ENCODE results near the gene PTN.
"Not testable (repeated sequence)": the region's sequence is repeated elsewhere in the genome, so short reads cannot be mapped to it uniquely, and the experiment has no call there.

Gene PTN

DNA sequence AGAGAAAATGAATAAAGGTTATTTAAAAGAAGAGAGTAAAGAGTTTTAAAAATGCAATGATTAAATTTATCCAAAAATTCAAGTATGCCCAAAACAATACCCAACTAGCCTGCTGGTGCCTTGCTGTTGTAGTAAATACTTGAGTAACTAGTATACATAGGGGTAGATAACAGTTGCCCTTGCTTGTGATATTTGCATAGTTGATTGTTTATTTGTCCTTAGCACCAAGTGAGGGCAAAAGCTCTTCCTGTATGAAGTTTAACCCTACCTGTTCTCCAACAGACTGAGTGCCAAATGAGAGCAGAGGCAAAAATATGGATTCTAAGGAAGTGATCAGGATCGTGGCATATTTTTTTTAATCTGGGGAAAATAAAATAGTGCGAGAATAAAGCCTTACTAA is 85.0 kb downstream of the PTN start:
- DNase-seq, result no peak

DNA sequence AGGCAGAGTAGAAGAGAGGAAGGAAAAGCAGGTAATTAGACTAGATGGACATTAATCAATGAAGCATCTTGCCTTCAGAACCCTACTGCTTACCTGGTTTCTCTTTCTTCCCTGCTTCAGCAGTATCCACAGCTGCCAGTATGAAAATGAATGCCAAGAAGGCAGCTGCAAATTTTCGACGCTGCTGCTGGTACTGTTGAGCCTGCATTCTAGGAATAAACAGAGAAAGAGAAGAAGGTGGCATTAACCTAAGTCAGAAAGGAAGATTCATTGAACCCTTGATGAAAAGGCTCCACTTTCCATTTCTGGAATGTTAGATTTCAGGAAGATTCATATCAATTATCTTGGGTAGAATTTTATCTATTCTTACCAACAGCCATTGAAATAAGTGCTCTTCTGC is 88.8 kb downstream of the PTN start:
- DNase-seq, result no peak

DNA sequence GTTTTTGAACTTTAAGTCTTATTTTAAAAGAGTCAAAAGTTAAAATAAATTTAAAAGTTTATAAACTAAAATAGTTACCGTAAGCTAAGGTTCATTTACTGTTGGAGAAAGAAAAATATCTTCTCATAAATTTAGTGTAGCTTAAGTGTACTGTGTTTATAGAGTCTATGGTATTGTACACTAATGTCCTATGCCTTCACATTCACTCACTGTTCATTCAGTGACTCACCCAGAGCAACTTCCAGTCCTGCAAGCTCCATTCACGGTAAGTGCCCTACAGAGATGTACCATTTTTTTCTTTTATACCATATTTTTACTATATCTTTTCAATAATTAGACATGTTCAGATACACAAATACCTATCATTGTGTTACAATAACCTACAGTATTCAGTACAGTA is 97.6 kb downstream of the PTN start:
- no peak for DNase-seq

DNA sequence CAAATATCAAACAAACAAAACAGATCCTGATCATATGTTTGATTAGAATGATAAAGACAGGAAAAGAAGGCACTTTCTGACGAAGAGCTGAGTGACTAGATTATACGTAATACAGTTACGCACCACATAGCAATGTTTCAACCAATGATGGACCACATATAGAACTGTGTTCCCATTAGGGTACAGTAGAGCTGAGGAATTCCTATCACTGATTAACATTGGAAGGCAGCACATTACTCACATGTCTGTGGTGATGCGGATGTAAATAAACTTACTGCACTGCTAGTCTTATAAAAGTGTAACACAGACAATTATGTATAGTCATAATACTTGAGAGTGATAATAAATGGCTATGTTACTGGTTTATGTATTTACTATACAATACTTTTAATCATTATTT is 98.3 kb downstream of the PTN start:
- DNase-seq, result no peak

DNA sequence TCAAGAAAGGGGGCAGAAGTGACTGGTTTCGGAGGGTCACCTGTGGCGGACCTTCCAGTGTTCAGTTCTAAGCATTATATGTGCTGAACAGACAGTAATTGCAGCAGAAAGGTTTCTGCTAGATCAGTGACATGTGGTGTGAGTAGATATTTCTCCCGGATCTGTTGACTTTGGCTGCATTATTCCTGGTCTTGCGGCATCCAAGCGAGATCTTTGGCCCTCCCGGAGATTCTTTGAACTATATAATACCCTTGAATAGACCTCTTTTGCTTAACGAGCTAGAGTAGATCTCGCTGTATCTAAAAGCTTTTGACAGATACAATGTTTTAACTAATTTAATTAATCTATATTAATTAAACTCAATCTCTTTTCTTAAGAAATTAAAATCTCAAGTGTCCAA is 99.8 kb downstream of the PTN start:
- no peak for DNase-seq

- DNase-seq, result no peak
Observed at GRCh38 chr7:137242616-137243015, 100.9 kb downstream of the PTN start.

DNA sequence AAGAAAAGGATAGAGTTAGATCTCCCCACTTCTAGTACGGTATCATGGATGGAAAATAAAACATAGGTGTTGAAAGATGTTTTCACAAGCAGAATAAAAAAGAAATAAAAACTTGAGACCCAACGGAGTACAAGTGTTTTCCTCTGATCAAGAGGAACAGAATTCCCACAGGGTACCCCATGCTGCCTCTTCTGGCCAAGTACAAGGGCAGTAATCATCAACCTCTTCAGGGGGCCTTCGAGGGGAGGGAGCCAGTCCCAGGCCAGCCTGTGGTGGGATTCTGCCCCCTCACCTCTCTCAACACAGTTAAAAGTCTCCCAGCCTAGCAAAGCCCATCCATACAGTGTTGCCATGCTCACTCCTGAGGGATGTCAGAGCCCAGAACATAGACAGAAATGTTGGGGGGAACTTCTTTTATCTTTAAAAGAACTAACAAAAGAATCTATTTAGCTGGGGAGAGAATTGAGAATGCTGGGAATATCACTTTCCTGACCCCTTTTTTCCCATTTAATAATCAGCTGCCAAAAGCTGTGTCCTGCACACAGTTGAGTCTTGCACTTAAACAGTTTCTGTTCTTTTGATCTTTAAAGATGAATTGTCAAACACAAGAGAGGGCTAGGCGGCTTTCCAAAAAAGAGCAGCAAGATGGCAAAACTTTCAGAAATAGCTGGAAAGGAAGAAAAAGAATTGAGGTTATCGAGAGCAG is 101.7 kb downstream of the PTN start:
- no peak for DNase-seq

- not testable (repeated sequence) for DNase-seq
Observed at GRCh38 chr7:137239186-137239585, 104.3 kb downstream of the PTN start.

GRCh38 chr7:137235434-137235833 is 108.1 kb downstream of the PTN start:
- no peak for DNase-seq

- DNase-seq, result no peak
Observed at GRCh38 chr7:137231167-137231566, 112.4 kb downstream of the PTN start.

DNA sequence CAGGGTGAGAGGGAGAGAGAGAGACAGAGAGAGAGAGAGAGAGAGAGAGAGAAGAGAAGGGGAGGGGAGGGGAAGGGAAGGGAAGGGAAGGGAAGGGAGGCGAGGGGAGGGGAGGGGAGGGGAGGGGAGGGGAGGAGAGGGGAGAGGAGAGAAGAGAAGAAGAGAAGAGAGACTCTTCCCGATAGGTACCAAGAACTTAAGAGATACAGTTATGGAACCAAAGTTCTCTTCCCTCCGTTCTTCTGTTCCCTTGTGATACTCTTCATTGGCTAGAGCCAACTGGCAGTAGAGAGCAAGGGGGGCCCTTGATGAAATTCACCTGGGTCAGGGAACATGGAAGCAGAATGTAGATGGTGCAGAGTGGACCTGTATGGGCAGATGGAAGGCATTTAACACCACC is 122.1 kb downstream of the PTN start:
- DNase-seq, result no peak

DNA sequence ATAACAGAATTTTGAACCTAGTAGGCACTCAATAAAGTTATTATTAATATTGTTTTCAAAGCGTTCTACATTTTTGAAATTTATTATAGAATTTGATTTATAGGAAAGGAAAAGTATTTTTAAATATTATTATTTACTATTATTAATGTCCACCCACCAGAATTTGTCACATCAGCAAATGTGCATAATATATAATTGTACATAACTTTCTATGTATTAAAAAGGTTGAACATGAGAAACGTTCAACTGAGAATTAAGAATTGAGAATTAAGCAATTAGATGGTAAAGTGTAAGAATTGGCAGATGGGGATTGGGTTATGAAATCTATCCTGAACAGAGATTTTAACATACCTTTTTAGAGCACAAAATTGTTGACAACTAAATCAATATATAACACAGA is 129.8 kb downstream of the PTN start:
- no peak for DNase-seq

GRCh38 chr7:137209151-137209817 is 134.2 kb downstream of the PTN start:
- DNase-seq, result no peak

- DNase-seq, result no peak
Observed at GRCh38 chr7:137206770-137207169, 136.8 kb downstream of the PTN start.

- no peak for DNase-seq
Observed at GRCh38 chr7:137204246-137204645, 139.3 kb downstream of the PTN start.

- DNase-seq, result no peak
Observed at GRCh38 chr7:137203351-137203750, 140.2 kb downstream of the PTN start.

DNA sequence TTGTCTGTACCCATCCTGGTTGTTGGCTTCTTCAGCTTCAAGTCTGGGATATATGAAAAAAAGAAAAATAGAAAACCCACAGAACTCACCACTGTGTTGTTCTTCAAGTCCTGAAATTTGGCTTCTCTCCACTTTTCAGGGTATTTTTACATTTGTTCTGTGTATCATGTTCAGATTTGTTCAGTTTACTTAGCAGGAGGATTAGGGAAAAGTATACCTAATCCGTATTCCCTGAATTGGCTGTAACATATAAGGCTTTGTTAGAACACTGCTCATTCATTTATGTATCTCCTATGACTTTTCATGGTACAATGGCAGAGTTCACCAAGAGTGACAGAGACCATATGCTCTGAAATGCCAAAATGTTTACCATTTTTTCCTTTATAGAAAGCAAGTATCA is 146.9 kb downstream of the PTN start:
- DNase-seq, result no peak

GRCh38 chr7:137195996-137196395 is 147.5 kb downstream of the PTN start:
- no peak for DNase-seq

DNA sequence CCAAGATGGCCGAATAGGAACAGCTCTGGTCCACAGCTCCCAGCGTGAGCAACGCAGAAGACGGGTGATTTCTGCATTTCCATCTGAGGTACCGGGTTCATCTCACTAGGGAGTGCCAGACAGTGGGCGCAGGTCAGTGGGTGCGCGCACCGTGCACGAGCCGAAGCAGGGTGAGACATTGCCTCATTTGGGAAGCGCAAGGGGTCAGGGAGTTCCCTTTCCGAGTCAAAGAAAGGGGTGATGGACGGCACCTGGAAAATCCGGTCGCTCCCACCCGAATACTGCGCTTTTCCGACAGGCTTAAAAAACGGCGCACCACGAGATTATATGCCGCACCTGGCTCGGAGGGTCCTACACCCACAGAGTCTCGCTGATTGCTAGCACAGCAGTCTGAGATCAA is 161.9 kb downstream of the PTN start:
- not testable (repeated sequence) for DNase-seq
